Measurements from ENCODE around the gene UBAC2.

GRCh38 chr13:99251921-99252320, 51.3 kb downstream of the UBAC2 start:
- no peak for TF ChIP-seq CTCF (IDR thresholded peaks at IDR 0.05)
- TF ChIP-seq POLR2A (IDR thresholded peaks at IDR 0.05), result no peak
